ENCODE measurements around the gene NUP85.

DNA sequence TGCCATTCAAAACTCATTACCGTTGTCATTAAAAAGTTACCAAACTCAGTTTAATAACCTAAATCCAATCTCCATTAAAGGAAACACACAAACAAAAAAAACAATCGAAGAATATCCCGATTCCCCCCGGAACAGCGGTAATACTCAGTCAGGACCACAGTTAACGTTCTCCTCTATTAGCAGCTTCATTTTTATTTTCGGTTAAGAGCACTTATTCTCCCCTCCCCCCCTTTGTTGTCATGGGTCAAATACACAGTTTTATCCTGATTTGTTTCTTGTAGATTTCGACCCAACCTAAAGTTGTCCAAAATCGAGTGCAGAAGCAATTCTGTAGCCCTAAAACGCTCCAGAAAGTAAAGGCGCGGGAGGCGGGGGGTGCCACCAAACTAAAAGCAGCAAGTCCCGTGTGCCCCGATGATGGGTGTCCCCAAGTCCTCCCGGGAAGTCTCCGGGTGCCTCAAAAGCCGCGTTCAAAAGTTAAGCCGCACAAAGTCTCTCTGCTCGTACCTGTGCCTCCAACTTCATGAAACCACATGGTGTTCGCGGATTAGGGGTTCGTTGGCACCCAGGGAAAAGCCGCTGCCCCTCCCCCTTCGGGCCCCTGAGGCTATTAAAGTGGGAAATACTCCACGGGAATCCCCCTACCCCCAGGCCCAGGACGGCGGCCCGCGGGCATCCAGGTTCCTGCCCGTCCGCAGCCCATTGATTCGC lies 23.7 kb upstream of the NUP85 start:
- TF ChIP-seq, protein P1, sequence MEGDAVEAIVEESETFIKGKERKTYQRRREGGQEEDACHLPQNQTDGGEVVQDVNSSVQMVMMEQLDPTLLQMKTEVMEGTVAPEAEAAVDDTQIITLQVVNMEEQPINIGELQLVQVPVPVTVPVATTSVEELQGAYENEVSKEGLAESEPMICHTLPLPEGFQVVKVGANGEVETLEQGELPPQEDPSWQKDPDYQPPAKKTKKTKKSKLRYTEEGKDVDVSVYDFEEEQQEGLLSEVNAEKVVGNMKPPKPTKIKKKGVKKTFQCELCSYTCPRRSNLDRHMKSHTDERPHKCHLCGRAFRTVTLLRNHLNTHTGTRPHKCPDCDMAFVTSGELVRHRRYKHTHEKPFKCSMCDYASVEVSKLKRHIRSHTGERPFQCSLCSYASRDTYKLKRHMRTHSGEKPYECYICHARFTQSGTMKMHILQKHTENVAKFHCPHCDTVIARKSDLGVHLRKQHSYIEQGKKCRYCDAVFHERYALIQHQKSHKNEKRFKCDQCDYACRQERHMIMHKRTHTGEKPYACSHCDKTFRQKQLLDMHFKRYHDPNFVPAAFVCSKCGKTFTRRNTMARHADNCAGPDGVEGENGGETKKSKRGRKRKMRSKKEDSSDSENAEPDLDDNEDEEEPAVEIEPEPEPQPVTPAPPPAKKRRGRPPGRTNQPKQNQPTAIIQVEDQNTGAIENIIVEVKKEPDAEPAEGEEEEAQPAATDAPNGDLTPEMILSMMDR (IDR thresholded peaks at IDR 0.05) = no peak
- no peak for TF ChIP-seq POLR2A (IDR thresholded peaks at IDR 0.05)

Measured in body of pancreas (tissue), 4 donors.